ENCODE results near the gene YWHAG. TPM values are rescaled to one million over a fixed set of nuclear protein-coding genes. Genes with fewer than 3 reads are reported as not detected.

The YWHAG gene
- total RNA-seq, 1 donor from 2014 or later = 151 TPM

DNA sequence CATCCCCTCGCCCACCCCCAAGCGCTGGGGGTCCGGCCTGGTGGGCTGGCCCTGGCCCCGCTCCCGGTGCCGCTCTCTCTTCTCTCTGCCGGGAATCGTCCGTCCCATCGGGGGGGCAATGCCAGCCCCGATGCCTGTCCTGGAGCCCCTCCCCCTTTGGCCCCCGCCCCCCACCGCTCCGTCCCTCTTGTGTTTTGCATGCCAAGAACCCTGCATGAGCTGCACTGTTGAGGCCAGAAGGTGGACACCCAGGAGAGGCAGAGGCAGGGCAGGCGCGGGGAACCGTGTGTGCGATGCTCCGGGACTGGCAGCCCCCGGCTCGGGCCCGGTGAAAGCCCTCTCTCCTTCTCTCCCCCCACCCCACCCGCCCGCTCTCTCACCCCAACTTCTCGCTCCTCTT is 78.4 kb downstream of the YWHAG start:
- H3K27ac Mint-ChIP-seq (ENCODE audit: unreplicated experiment) = no peak overlapping the region
- TF ChIP-seq CTCF (IDR thresholded peaks at IDR 0.05) = no peak
- H3K4me3 Mint-ChIP-seq (ENCODE audit: unreplicated experiment) = no peak overlapping the region
- no peaks in the 10 kb centered on the region for H3K9me3 Mint-ChIP-seq (ENCODE audit: unreplicated experiment)
- no peaks in the 10 kb centered on the region for H3K36me3 Mint-ChIP-seq (ENCODE audit: unreplicated experiment)
- H3K27me3 Mint-ChIP-seq (ENCODE audit: unreplicated experiment) = peaks cover 52% of the 10 kb centered on the region
- peaks cover 11% of the 10 kb centered on the region for H3K4me1 Mint-ChIP-seq (ENCODE audit: unreplicated experiment)
- DNase-seq (ENCODE audit: extremely low spot score, unreplicated experiment) = no peak

DNA sequence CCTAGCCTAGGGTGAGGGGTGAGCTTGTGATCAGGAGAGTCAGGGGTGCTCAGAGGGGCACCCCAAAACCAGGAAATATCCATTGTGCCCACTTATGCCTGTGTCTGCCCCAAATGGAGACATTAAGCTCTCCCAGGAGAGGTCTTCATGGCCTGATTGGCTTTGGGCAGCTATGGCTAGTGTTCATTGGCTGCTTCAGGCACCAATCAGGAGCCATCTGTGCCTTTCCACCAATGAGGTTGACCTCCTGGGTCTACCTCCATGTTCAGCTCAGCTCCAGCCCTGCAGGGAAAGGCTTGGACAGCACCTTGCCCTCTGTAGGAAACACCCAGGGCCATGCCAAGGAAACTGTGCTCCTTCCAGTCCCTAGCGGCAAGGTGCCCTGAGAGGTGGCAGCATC is 80.3 kb downstream of the YWHAG start:
- TF ChIP-seq CTCF (IDR thresholded peaks at IDR 0.05) = no peak

More for the DNA sequence above, 80.3 kb downstream of the YWHAG start:
- no peak for DNase-seq (ENCODE audit: extremely low spot score, unreplicated experiment)
- H3K27me3 Mint-ChIP-seq (ENCODE audit: unreplicated experiment) = peaks cover 49% of the 10 kb centered on the region
- H3K4me3 Mint-ChIP-seq (ENCODE audit: unreplicated experiment) = no peak overlapping the region
- no peaks in the 10 kb centered on the region for H3K36me3 Mint-ChIP-seq (ENCODE audit: unreplicated experiment)
- H3K4me1 Mint-ChIP-seq (ENCODE audit: unreplicated experiment) = peaks cover 13% of the 10 kb centered on the region
- H3K27ac Mint-ChIP-seq (ENCODE audit: unreplicated experiment) = no peak overlapping the region
- no peaks in the 10 kb centered on the region for H3K9me3 Mint-ChIP-seq (ENCODE audit: unreplicated experiment)

Other genes with a start within 250 kb of the YWHAG start
- gene SRRM3, start 157.1 kb downstream of the YWHAG start, total RNA-seq = 0.46 and 0.71 TPM in 2 replicates
- 251 and 252 TPM in 2 replicates for gene HSPB1, start 56.3 kb downstream of the YWHAG start, total RNA-seq
- gene SSC4D, start 50.7 kb upstream of the YWHAG start, total RNA-seq = 0.31 and 0.89 TPM in 2 replicates
- gene ZP3, start 66.0 kb upstream of the YWHAG start, total RNA-seq = 0.51 TPM in 1 of 2 replicates, not detected in the other
- gene DTX2, start 102.7 kb upstream of the YWHAG start, total RNA-seq = 29.7 and 32.6 TPM in 2 replicates
- gene UPK3B, start 151.6 kb upstream of the YWHAG start, total RNA-seq = 1.5 and 2.2 TPM in 2 replicates
- not detected in 2 replicates for gene SPDYE16, start 184.3 kb upstream of the YWHAG start, total RNA-seq

Data from osteocyte (in vitro differentiated cells).